HepG2 (cell line): ENCODE measurements around the gene OR10AD1.

Experiments used
- CEBPB ChIP-seq: IDR thresholded peaks from 2 replicates; pipeline ENCODE4 v1.6.1; 2011; ENCODE audit warnings: low read depth, low read length, improper control_type of control experiment, borderline replicate concordance
- ELK4 ChIP-seq: sonication (generic); formaldehyde crosslinking; IDR thresholded peaks from 2 replicates; pipeline ENCODE4 v1.9.0; 2021; ENCODE audit warnings: missing genetic modification reagents, borderline replicate concordance
- MAX ChIP-seq: IDR thresholded peaks from 2 replicates; pipeline ENCODE4 v1.6.1; 2012; ENCODE audit warnings: inconsistent platforms

GRCh38 chr12:48169011-48169410 lies 34.1 kb downstream of the OR10AD1 start:
- TF ChIP-seq CEBPB (no peak), ELK4 (CRISPR knock-in tag) (no peak), MAX (no peak)
